ENCODE data around the gene TMEM178A.
"Not testable (repeated sequence)": the region's sequence is repeated elsewhere in the genome, so short reads cannot be mapped to it uniquely, and the experiment has no call there.

TMEM178A gene

DNA sequence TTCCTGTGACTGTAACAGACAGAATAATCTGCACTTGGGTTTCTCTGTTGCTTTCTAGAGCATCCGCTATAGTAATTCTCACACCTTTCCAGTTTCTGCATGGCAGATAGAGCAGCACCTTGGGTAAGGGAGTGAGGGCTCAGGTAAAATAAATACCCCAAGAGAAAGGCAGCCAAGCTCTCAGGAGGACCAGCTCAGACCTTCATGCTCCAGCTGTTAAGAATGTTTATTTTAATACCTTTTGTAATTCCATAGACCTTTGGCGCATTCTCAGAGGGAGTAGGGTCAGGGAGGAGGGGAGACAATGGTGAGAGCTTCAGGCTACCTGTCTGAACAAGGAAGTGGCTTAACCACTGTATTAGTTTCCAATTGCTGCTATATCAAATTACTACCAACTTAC is 16.2 kb upstream of the TMEM178A start:
- DNase-seq: no peak

DNA sequence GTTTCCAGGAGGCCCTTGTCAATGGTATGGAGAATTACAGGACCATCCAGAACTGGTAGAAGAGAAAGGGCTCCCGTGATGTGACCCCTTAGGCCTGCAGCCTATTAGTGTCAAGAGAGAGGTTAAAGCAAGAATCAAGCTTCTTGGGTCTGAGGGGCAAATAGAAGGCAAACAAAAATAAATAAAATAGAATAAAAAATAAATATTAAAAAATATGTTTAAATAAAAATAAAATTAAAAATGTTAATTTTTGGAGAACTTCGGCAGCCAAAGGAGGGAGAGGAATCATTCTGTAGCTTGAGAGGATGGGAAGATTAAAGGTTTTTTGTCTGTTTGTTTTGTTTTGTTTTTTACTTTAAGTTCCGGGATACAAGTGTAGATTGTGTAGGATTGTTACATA is 15.2 kb upstream of the TMEM178A start:
- DNase-seq: no peak

DNA sequence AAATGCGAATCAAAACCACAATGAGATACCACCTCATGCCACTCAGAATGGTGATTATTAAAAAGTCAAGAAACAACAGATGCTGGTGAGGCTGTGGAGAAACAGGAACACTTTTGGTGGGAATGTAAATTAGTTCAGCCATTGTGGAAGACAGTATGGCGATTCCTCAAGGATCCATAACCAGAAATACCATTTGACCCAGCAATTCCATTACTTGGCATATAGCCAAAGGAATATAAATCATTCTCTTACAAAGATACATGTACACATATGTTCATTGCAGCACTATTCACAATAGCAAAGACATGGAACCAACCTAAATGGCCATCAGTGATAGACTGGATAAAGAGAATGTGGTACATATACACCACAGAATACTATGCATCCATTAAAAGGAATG is 9.5 kb upstream of the TMEM178A start:
- DNase-seq: not testable (repeated sequence)

DNA sequence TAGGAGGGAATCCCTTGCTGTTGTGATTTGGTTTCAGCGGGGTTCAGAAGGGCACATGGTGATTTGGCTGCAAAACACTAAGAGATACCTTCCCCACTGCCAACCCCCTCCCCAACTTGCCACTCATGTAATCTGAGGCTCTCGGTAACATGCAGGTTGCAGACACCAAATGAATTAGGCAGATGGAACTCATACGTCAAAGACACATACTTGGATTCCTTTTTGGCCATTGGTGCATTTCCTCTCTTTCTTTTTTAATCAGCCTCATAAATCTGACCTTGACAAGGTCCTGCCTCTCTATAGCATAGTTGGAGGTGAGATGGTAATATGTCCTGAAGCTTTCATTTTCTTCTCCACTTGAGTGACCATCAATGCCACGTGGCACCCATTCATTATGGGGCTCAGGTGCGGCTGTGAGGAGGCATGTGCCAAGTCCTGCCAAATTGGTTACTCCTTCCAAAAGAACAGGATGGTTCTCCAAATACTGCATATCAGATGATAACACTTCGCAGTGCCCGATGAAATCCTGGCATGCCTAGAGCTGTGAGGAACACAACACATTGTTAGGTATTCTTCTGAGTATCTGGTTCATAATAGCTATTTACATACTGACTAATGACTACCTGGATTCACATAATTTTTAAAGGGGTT is 8.3 kb upstream of the TMEM178A start:
- DNase-seq: no peak

DNA sequence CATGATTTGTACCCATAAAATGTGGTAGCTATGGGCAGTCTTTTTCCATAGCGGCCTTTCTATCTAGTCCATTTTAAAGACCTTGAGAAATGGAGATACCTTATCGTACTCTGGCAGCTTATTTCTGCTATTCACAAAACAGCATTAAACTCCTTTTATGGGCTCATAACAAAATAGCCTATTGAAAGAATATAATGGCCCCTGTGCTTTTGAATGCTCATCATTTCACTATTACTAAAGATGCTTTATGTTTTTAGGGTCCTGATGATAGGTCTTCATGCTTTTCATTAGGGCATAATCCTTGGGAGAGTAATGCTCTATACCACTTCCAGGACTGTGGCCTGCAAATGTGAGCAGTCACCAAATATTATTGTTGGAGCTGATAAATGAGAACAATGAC is 7.3 kb upstream of the TMEM178A start:
- no peak for DNase-seq

DNA sequence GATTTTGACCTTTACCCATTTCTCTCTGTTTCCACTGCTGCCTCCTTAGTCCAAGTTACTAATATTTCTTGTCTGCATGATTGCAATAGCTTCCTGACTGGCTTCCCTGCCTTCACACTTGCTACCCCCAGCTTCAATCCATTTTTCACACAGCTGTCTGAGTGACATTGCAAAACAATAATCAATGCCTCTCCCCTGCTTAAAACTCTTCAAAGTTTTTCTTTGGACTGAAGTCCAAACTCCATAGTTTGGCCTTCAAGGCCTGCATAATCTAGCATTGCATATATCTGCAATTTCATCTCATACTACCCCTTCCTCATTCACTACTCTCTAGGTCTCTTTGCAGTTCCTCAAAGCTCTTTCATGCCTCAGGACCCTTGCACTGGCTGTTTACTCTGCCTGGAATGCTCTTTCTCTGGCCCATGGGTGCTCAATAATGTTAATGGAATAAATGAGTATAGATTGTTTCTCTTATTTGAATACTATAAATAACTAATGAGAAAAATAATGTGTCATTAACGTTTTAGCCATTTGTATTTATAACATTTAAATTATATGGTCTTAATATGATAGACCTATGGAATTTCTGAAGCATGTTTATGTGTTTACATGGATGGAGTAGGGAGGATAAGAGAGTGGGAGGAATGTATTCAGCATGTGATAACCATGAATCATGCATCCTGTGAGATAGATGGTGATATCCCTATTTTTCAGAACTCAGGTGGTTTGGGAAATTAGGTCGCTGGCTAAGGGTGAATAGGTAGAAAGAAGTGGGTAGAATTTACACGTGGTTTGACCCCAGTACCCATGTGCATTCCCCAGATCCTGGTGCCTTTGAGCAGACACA is 5.7 kb upstream of the TMEM178A start:
- DNase-seq: no peak

DNA sequence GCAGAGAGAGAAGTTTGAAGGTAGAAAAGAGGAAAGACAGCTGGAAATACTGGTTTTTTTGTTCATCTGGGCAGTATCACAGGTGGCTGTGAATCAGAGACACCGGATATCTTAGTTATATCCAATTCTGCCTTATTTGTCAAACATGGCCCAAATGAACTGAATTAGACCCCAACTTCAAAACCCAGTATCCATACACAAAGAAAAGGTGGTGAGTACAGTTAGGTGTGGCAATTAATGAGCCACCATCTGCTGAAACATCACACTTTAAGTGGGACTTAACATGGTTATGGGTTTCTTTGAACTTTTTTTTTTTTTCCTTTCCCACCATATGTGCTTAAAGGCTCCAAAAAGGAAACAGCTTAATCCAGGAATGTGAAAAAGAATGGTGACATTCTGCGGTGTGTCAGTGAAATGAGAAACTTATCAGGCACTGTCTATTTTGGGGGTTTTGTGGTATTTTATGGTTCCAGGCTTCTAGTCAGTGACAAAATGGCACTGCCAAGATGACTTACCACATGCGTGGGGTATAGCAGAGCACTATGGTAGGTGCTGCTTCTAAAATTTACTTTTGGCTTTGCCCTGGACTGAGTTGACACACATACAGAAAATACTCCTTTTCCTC is 5.0 kb upstream of the TMEM178A start:
- no peak for DNase-seq

DNA sequence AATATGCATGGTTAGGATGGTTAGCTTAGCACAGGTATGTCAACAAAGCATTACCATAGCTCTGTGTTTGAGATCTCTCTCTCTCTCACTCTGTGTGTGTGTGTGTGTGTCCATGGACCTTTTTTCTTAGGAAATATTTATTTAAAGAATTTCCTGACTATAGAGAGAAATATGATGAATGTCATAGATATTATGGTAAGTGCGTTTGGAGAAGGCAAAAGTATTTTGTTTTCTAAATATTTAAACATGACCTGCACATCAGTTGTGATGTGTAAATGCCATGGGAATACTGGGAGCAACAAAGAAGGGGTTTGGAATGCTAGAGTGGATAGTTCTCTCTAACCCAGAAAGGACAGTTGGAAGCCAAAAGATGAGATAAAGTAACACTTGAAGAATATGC is 3.9 kb upstream of the TMEM178A start:
- no peak for DNase-seq

DNA sequence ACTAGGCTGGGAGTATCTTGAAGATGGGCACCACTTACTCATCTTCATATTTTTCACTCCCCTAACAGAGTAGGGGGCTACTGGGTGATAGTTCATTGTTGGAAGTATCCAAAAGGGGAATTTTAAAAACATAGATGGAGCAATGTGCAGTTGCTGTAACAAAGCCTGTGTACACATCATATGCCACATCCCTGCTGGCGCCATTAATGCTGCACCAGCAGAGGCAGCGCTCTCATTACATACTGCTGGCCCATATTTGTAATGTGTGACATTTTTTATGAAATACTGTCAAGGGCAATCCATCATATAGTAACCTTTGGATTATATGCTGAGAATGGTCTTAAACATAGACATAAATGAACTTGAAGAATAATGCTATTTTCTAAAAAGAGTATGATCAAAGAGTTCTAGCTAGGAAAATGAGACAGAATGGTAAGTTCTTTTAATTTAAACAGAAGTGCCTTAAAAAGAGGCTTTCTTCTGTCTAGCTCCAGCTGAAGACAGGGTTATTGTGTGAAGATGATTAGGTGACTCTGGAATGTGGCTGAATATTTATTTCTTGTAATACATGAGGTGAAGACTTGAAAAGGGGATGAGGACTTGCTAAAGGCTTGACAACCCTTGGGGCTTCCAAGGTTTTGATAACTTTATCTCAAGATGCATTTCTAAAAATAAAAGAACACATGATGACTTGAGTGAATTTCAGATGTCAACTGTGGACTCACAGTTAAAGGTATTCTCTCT is 2.4 kb upstream of the TMEM178A start:
- no peak for DNase-seq

DNA sequence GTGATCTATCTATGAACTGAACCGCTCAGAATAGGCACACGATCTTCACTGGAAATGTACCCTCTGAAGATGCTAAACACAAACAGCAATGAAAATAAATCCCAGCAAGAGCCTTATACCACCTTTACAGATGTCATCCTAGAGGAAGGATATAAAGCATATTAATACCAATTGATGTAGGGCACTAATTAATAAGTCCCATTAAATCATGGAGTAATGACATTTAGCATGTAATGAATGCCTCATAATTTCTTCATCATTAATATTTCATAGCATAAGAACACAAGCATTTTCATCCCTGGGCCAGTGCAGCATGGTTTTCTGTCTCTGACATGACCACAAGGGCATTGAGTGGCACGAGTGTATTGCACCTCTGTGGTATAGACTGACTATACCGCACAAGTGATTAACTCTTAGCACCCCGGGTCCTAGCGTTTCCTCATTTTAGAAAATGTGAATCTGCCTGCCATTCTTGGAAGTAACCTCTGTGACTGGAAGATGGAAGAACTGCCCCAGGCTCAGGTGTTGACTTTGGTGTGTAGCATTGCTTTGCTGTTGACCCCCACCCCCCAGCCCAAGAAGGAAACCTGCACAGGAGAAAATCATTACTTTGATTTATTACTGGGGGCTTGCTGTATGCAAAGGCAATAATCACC is 1.4 kb upstream of the TMEM178A start:
- DNase-seq: no peak

DNA sequence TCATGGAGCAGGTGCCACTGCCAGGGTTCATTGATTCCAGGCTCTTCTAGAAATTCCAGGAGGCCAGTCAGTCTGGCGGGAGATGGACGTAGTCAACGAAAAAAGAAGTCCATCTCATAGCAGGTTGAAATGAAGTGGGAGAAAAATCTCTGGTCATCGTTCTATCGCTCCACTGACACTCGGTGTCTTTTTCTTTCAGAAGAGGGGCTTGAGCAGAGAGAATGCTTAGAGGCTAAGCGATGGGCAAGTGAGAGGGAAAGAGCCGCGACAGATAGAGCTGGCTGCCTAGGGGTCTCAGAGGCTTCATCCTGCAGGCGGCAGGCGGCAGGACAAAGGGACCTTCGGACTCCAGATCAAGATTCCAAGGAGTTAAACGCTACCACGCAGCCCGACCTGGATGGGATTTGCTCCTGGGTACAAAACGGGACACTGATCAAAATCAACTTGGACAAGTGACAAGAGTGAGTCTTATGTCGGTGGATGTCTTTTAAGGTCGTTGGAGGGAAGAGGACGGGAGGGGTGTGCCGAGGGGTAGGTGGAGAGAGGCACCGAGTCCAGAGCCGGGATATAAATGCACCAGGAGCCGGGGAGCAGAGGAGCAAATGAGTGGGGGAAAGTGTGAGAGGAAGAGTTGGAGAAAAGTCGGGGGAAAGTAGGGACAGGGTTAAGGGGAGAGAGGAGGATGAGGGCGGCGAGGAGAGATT is 677 bp upstream of the TMEM178A start:
- DNase-seq: no peak

DNA sequence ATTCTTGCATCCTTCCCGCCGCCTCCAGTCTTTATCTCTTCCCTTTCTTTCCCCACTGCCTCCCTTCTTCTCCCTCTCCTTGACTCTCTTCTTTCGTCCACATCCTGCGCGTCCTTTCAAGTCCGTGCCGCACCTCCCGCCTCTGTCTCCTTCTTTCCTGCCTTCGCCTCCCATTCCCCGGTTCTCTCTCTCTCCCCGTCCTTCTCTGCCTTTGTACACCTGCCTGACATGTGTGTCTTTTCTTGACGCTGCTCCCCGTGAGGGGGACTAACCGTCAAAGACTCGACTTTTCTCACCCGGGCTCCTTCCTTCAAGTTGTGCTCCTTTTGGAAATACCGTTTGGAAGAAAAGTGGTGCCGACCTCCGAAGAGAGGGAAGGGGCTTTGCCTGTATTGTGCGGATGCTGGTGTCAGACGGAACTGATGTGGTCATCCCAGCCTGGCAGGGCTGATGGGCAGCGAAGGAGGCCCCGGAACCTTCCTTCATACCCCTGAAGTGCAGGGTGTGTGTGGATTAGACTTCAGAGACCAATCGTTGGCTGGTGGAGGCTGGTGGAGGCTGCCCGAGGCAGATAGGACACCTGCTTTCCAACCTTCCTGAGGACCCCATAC is 879 bp downstream of the TMEM178A start:
- no peak for DNase-seq

DNA sequence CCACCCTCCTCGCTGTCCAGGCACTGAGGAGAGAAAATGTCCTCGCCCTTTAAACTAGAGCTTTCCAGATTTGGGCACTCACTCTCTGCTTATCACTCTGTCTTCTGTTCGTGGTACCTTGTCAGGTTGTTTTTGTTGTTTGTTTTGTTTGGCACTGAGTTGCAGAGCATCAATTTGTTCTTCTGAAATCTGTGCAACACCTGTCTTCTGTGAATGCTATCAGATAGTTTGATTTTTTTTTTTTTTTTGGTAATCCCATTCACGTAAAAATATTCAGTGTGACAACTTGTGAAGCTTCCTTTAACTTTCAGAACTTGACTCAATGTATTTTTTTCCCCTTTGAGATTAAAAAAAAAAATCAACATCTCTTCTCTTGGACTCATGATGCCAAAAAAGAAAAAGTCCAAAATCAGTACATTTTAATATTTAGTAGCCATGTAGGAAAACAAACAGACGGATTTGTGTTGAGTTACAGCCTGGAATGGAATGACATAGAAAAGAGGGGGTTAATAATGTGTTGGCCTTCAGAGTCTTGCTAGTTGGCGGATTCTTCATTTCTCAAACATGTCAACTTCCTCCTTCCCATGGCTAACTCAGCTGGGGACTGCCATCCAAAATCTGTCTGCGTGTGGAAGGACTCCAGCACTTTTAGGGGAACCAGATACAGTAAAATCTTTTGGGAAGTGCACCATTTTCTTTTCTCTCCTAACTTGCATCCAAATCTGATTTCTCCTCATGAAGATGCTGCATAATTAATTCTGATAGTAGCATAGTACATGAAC is 1.6 kb downstream of the TMEM178A start:
- DNase-seq: no peak

DNA sequence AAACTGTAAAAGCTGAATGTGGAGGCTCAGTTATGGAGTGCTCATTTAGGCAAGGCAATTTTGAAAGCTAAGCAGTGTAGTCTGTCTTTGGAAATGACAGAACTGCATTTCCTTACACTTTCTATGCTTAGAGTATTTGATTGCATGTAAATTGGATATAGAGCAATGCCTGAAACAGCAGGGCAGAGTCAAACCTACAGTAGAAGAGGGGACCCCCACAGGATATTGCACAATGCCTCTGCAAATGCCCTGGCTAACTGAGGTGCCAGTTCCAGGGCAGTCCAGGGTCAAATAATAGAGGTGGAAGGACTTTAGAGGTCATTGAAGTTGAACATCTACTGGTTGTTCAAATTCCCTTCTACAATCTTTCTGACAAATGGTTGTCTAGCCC is 2.2 kb downstream of the TMEM178A start:
- DNase-seq: no peak

DNA sequence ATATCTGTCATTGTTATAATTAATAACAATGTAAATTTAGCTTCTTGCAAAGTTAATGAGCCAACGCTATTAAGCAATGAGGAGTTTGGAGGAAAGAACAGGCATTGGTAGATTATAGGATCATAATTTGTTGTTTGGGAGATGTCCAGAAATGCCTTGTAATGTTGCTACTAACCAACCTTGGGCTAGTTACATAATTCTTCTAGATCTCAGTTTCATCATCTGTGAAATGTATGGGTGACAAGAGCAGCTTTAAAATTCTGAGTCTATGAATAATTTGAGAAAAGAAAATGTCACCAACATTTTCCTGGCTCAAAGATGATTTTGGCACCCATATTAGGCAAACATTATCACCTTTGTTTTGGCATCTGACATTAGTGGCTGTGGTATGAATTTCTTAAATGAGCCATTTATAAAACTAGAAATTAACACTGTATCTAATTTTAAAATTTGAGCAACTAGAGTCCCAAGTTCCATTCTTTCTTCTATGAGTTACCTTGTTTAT is 2.9 kb downstream of the TMEM178A start:
- no peak for DNase-seq

DNA sequence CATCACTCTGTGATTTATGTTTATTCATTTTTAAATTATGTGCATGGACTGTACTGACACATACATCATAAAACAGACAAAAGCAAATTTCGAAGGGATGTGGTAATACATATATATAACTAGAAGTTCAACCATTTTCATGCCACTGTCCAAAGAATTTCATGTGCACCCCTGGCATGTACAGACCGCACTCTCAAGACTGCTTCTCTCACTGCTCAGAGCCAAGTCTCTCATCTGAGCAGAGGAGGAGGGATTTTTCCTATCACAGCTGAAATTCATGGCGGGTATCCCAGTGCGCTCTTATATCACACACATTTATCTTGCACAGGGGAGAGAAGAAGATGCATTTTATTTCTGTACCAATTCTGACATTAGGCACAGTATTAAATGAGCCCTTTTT is 5.9 kb downstream of the TMEM178A start:
- no peak for DNase-seq

DNA sequence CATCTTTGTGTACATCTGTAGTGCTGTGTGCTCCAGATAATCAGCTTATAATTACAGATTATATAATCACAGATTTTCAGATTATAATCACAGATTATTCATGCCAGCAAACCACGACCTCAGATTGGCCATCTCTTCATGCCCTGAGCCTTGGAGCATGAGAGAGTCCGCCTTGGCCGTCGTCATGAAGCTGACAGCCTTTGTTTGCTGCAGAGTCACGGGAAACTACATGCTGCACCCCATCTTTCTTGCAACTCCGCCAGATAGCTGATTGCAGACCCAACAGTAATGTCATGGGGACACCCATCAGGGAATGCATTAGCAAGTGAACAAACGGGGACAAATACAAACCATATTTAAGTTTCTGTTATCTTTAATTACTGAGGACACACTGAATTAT is 7.3 kb downstream of the TMEM178A start:
- no peak for DNase-seq

DNA sequence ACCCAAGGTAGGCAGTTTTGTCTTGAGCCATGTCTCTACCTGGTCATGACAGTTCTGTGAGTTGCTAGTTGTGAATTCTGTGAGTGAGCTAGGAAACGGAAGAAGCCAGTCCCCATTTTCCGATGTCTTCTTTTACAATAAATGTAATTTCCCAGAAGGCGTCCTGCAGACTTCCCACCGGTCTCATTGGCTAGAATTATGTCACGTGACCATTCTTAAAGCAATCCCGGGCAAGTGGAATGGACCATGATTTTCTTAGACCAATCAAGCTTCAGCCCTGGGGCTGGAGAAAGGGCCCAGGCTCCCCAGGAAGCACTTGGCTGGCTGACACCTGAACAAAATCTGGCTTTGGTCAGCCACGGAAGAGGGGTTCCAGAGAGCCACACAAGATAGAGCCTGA is 10.6 kb downstream of the TMEM178A start:
- no peak for DNase-seq

DNA sequence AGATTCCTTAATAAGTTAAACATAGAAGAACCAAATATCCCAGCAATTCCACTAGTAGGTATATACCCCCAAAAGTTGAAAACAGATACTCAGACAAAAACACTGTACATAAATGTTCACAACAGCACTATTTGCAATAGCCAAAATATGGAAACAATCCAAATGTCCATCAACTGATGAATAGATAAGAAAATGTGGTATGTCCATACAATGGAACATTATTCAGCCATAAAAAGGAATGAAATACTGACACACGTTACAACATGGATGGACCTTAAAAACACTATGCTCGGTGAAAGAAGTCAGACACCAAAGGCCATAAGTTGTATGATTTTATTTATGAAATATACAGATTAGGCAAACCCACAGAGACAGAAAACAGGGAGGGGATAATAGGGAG is 12.5 kb downstream of the TMEM178A start:
- DNase-seq: no peak

DNA sequence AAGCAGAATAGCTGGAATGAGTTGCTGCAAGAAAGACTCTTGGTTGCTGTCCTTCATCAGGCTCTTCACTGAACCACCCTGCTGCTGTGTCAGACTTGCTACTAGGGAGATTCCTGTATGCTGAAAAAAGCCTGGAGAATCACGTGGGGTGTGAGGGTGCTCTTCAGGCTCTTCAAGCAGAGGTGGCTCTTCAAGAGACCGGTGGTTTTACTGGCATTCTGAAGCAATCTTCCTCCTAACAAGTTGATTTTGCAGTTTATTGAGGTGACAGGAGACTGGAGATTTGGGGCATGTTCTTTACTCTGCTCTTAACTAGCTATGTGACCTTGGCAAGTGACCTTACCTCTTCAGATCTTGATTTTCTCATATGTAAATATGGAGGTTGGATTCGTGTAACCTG is 14.1 kb downstream of the TMEM178A start:
- DNase-seq: no peak
